Activated CD8-positive, alpha-beta memory T cell treated with anti-CD3 and anti-CD28 coated beads, Interleukin-2, amount 50 U/mL, for 1 hour (primary cell): ENCODE data around the gene FBXO3.
"Not testable (repeated sequence)": the region's sequence is repeated elsewhere in the genome, so short reads cannot be mapped to it uniquely, and the experiment has no call there.

Source experiments
- DNase-seq: peaks from one replicate; pipeline ENCODE4 v3.0.0-alpha.2; 2020; ENCODE audit errors: extremely low read depth

FBXO3 gene

DNA sequence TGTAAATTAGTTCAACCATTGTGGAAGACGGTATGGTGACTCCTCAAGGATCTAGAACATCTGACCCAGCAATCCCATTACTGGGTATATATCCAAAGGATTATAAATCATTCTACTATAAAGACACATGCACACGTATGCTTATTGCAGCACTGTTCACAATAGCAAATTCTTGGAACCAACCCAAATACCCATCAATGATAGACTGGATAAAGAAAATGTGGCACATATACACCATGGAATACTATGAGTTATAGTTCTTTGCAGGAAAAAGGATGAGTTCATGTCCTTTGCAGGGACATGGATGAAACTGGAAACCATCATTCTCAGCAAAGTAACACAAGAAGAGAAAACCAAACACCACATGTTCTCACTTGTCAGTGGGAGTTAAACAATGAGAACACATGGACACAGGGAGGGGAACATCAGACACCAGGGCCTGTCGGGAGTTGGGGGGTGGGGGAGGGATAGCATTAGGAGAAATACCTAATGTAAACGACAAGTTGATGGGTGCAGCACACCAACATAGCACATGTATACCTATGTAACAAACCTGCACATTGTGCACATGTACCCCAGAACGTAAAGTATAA lies 45.2 kb downstream of the FBXO3 start:
- DNase-seq = not testable (repeated sequence)

- DNase-seq = not testable (repeated sequence)
Measured at GRCh38 chr11:33727539-33727938, 46.8 kb downstream of the FBXO3 start.

GRCh38 chr11:33725496-33725895 lies 48.8 kb downstream of the FBXO3 start:
- no peak for DNase-seq

DNA sequence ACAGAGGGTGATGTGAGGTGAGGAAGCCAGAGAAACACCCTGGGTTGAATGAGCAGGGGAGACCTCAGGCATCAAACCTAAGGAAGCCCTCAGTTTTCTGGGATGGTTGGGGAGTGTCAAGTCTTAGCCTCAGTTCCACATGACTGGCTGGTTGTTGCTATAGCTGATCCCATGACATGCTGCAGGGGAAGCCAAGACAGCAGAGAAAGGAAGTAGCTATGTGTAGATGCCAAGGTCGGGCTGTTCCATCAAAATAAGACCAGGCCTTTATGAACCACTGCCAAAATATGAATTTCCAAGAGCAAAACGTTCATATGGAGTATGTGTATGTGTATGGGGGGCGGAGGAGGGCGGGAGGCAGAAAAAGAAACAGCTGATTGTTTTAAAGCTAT lies 49.7 kb downstream of the FBXO3 start:
- DNase-seq = no peak

DNA sequence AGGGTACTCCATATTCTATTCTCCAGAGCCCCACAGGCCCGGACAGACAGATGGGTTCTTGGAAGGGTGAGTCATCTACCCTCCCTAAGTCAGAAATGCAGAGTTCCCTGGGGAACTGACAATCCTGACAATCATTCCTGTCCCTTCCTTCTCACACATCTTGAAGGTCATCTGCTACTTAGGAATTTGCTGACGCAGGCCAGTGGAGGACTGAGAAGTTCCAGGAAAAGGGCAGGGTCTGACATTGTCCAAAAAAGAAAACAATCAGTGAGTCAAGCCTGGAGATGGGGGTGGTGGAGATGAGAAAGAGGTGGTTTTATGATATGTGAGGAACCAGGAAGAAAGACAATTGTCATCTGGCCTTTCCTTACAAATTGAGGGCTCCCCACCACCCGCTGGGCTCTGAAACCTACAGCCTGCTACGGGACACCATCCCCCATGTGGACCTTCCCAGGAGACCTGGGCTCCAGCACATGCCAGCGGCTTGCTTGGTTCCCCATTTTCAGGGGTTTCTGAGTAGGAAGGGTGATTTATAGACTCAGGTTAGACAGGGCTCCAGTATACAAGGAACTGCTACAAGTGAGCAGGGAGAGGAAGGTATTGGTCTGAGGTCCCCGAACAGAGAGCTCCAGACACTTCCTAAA lies 51.0 kb downstream of the FBXO3 start:
- DNase-seq = no peak

DNA sequence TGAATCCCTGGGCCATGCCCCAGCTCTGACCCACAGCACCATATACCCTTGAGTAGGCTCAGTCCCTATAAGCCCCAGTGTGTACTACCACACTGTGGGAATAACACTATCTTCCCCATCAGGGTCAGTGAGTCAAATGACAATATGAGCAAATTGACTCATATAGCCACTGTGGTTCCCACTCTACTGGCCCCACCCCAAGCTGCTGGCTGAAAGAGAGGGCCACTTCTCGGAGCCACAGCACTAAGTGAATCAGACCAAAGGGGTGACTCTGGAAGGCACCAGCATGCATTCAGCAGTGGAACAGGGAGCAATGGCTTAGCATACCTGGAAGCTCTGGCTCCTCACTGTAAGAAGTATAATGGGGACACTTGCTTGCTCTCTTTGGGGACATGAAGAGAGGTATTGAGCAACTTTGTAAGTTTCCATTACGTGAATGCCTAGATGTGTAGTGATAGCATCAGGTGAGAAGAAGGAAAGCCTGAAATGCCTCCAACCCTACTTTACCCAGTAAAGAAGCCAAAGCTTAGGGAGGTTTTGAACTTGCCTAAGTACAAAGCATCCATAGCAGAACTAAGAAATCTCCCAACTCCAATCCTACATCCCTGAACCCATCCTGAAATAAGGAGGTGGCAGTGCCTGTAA lies 51.6 kb downstream of the FBXO3 start:
- no peak for DNase-seq

- DNase-seq = no peak
Measured at GRCh38 chr11:33721984-33722383, 52.3 kb downstream of the FBXO3 start.

- no peak for DNase-seq
Measured at GRCh38 chr11:33721426-33721825, 52.9 kb downstream of the FBXO3 start.

DNA sequence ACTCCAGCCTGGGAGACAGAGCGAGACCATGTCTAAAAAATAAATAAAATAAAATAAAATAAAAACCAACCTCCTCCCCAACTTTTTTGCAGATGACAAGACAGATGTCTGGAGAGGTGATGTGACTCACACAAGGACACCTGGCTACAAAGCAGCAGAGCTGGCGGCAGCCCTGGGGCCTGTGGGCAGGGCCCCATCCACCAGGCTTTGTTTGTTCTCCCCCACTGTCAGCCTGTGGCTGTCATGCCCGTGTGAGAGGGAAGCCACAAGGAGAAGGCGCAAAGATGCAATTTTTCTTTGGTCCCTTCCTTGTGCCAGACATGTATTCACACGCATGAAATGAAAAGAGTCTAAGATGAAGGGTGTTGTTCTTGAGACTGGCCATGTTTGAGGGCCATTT lies 54.7 kb downstream of the FBXO3 start:
- no peak for DNase-seq

GRCh38 chr11:33718440-33718839 lies 55.9 kb downstream of the FBXO3 start:
- DNase-seq = no peak

GRCh38 chr11:33716243-33716642 lies 58.1 kb downstream of the FBXO3 start:
- DNase-seq = no peak

DNA sequence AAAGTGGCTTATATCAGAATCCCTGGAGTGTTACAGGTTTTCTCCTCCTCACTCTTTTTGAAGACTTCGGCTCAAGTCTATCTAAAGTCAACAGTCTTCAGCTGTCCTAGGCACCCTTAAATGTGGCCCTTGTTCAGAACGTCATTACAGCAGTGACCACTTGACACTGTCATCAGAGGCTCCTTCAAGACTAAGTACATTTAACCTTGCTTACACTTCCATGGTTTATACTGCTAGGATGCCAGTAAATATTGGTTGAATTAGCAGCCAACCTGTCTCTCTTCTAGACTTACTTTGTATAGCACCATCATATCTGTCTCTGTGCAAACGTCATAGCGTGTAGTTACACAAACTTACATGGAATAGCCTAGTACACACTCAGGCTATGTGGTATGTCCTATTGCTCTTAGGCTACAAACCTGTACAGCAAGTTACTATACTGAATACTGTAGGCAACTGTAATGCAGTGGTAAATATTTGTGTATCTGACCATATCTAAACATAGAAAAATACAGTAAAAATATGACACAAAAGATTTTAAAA lies 60.4 kb downstream of the FBXO3 start:
- no peak for DNase-seq

DNA sequence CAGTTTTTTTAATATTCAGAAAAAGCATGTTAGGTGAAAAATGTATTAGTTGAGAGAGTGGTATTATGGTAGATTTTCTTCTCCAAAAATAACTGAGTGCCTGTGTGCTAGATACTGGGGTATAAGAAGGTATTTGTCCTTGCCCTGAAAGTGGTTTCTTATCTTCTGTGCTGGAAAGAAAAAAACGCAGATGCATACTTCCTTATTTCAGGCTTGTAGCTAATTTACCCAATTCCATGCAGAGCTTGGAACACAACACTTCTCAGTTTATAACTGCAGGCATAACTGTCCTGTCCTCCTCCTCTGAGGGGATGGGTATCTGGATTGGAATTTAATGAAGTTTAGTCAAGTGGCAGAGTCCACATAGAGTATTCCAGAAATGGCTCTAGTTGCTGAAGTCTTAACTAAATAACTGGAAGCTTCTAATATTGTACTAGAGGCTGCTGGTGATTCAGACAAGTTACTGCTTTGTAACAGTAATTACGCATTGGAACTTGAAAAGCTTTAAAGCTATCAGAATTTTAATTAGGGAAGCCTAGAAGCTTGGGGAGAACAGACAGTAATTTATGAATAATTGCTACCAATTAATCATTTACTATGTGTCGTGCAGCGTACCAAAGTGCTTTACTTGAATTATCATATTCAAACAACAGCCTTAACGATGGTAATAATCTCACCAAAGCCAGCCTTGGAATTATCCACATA lies 61.0 kb downstream of the FBXO3 start:
- no peak for DNase-seq

DNA sequence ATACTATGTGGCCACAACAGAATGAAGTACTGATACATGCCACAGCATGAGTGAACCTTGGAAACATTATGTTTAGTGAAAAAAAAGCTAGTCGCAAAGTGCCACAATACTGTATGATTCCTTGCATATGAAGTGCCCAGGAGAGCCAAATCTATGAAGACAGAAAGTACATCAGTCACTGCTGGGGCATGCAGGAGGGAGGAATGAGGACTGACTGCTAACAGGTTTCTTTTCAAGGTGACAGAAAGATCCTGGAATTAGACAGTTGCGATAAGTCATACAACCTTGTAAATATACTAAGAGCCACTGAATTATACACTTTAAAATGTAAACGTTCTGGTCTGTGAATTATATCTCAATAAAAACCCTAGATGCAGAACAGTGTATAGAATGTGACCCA lies 61.9 kb downstream of the FBXO3 start:
- DNase-seq = no peak

DNA sequence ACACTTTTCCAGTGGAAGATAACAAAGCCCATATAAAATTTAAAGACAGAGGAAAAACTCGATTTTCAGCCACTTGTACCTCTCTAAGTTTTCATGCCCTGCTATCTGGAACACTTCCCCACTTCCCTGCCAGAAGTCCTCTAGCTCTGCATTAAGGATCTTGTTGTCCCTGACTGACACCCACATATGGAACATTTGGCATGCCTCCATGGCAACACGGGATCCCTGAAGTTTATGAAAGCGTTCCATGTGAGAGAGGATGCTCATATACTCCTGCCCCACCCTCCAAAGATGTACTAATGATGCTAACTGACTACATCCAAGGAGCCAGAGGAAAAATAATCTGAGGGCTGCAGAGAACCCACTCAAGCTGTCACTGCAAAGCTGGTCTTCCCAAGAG lies 64.9 kb downstream of the FBXO3 start:
- no peak for DNase-seq

GRCh38 chr11:33708985-33709384 lies 65.3 kb downstream of the FBXO3 start:
- DNase-seq = no peak

- DNase-seq = not testable (repeated sequence)
Measured at GRCh38 chr11:33707831-33708230, 66.5 kb downstream of the FBXO3 start.

DNA sequence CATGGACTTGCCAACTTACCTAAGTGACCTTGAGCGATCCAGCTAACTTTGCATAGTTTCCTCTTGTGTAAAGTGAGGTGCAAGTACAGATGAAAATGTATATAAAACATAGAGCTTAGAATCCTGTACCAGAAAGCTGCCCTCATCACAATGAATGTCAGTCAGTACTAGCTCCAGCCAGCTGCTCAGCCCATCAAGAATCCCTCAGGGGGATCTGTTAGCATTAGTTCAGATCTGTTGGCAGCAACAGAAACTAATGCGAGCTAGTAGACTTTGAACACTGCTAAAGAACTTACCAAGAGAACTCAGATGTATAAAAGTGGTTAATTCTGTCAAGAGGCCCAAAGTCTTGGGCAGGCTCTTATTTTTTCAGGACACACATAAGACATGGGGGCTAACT lies 67.4 kb downstream of the FBXO3 start:
- DNase-seq = no peak

- no peak for DNase-seq
Measured at GRCh38 chr11:33706546-33706945, 67.8 kb downstream of the FBXO3 start.

GRCh38 chr11:33704240-33705002 lies 69.9 kb downstream of the FBXO3 start:
- no peak for DNase-seq

DNA sequence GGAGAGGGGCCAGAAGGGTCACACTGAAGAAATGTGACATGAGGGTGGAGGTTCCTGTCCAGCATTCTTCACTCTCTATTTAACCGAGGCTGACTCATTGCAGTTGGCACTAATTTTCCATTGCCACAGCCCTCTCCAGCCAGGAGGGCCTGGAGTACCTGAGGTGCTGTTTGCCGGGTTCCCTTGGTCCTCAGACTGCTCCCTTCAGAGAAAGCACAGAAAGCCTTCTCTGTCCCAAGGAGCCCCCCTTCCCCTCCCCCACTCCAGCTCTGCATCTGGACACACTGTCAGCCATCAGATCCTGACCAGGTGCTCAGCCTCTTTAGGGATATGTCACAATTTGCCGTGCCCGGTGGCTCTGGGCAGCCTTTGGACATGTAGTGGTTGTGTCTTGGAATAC lies 70.5 kb downstream of the FBXO3 start:
- DNase-seq = no peak

- no peak for DNase-seq
Measured at GRCh38 chr11:33703234-33703633, 71.1 kb downstream of the FBXO3 start.
